IMR-90 (cell line): Measurements from ENCODE around the gene BCL2L11. TPM values are rescaled to one million over a fixed set of nuclear protein-coding genes. Genes with fewer than 3 reads are reported as not detected.

Experiments
- ATAC-seq: fragments of 200-7000 bp; cut with Tn5 transposase; 2 replicates; pipeline ENCODE4 v1.9.1; 2020; ENCODE audit warnings: low read depth, mild to moderate bottlenecking, moderate library complexity
- Bru-seq: library from RNA; stranded (reverse); fragments of 400-500 nt; gene quantifications from one replicate; lab custom pipeline; 2021; lab: Mats Ljungman, UMichigan
- BruChase-seq, 2 experiments: library from RNA; stranded (reverse); fragments of 400-500 nt; gene quantifications; one replicate each; lab custom pipeline; 2021; lab: Mats Ljungman, UMichigan
- BruUV-seq: library from RNA; stranded (reverse); fragments of 400-500 nt; replicated peaks from 2 replicates; lab custom pipeline; 2021; lab: Mats Ljungman, UMichigan
- CTCF ChIA-PET: fragments of 300-600 bp; formaldehyde crosslinking; extraction: SDS; loops from one replicate; lab custom pipeline; 2021; ENCODE audit warnings: antibody characterized with exemption; lab: Yijun Ruan, JAX
- POLR2A ChIA-PET: fragments of 300-600 bp; sonication (Branson Sonifier 250); formaldehyde crosslinking; loops from one replicate; lab custom pipeline; 2022; ENCODE audit warnings: antibody characterized with exemption; ENCODE audit not compliant: unreplicated experiment; lab: Charles Lee
- DNase-seq: peaks from one replicate; pipeline ENCODE4 v3.0.0; 2013
- H2AFZ ChIP-seq: replicated peaks from 2 replicates; pipeline ENCODE3; 2013; ENCODE audit warnings: low read length, mild to moderate bottlenecking; ENCODE audit not compliant: poor library complexity
- H2AK5ac ChIP-seq: 2 replicates; pipeline ENCODE4 v1.6.1; 2013; ENCODE audit warnings: low read depth, low read length, inconsistent platforms
- H2AK9ac ChIP-seq: replicated peaks from 2 replicates; pipeline ENCODE3; 2013; ENCODE audit warnings: mild to moderate bottlenecking, low read depth, low read length, moderate library complexity; ENCODE audit not compliant: poor library complexity
- H2BK120ac ChIP-seq: 2 replicates; pipeline ENCODE4 v1.6.1; 2013; ENCODE audit warnings: low read depth, low read length, inconsistent platforms
- H2BK15ac ChIP-seq: 3 replicates; pipeline ENCODE4 v1.6.1; 2013; ENCODE audit warnings: low read depth, low read length, inconsistent platforms
- H2BK20ac ChIP-seq: 2 replicates; pipeline ENCODE4 v1.6.1; 2013; ENCODE audit warnings: low read depth, mild to moderate bottlenecking, inconsistent platforms, low read length, moderate library complexity
- H2BK5ac ChIP-seq: 2 replicates; pipeline ENCODE4 v1.6.1; 2013; ENCODE audit warnings: mild to moderate bottlenecking, low read depth, low read length, inconsistent platforms; ENCODE audit not compliant: poor library complexity, severe bottlenecking
- H3K14ac ChIP-seq: replicated peaks from 2 replicates; pipeline ENCODE4 v1.6.1; 2013; ENCODE audit warnings: low read depth, low read length, inconsistent platforms
- H3K18ac ChIP-seq: 2 replicates; pipeline ENCODE4 v1.6.1; 2013; ENCODE audit warnings: low read depth, low read length, control low read depth
- H3K23ac ChIP-seq: 2 replicates; pipeline ENCODE4 v1.6.1; 2013; ENCODE audit warnings: low read depth, low read length, inconsistent platforms
- H3K27ac ChIP-seq: 2 replicates; pipeline ENCODE4 v1.5.1; 2013; ENCODE audit warnings: mild to moderate bottlenecking, control low read depth, low read length; ENCODE audit not compliant: insufficient read depth
- H3K27me3 ChIP-seq: 2 replicates; pipeline ENCODE4 v1.6.1; 2013; ENCODE audit warnings: low read length; ENCODE audit not compliant: control insufficient read depth, insufficient read depth
- H3K36me3 ChIP-seq: 2 replicates; pipeline ENCODE4 v1.6.1; 2013; ENCODE audit warnings: low read length, mixed read lengths; ENCODE audit not compliant: control insufficient read depth, insufficient read depth
- H3K4ac ChIP-seq: 2 replicates; pipeline ENCODE4 v1.6.1; 2013; ENCODE audit warnings: low read depth, low read length, inconsistent platforms
- H3K4me1 ChIP-seq: 2 replicates; pipeline ENCODE4 v1.6.1; 2013; ENCODE audit warnings: low read length, mixed read lengths; ENCODE audit not compliant: control insufficient read depth, insufficient read depth
- H3K4me2 ChIP-seq: 2 replicates; pipeline ENCODE4 v1.6.1; 2013; ENCODE audit warnings: low read depth, mild to moderate bottlenecking, control low read depth, low read length, moderate library complexity
- H3K4me3 ChIP-seq: 2 replicates; pipeline ENCODE4 v1.5.1; 2013; ENCODE audit warnings: low read depth, mild to moderate bottlenecking, control low read depth, low read length, moderate library complexity; ENCODE audit not compliant: insufficient read depth
- H3K56ac ChIP-seq: 2 replicates; pipeline ENCODE4 v1.6.1; 2013; ENCODE audit warnings: low read length, inconsistent platforms; ENCODE audit not compliant: insufficient read depth; ENCODE audit errors: extremely low read depth
- H3K79me1 ChIP-seq, 2 experiments: 2 replicates each; pipeline ENCODE4 v1.6.1; 2013; ENCODE audit warnings: low read length in 2 of 2, inconsistent platforms in 1 of 2, low read depth in 1 of 2
- H3K9ac ChIP-seq: 2 replicates; pipeline ENCODE4 v1.6.1; 2013; ENCODE audit warnings: low read depth, low read length, control low read depth
- H3K9me1 ChIP-seq: 2 replicates; pipeline ENCODE4 v1.6.1; 2013; ENCODE audit warnings: low read length, inconsistent platforms; ENCODE audit not compliant: insufficient read depth
- H3K9me3 ChIP-seq: 2 replicates; pipeline ENCODE4 v1.6.1; 2013; ENCODE audit warnings: low read length; ENCODE audit not compliant: control insufficient read depth, insufficient read depth
- H4K20me1 ChIP-seq: 2 replicates; pipeline ENCODE4 v1.6.1; 2013; ENCODE audit warnings: low read length, inconsistent platforms; ENCODE audit not compliant: insufficient read depth
- H4K5ac ChIP-seq: 2 replicates; pipeline ENCODE4 v1.6.1; 2013; ENCODE audit warnings: mild to moderate bottlenecking, low read depth, low read length, control low read depth
- H4K8ac ChIP-seq, 2 experiments: 2 replicates each; pipeline ENCODE4 v1.6.1; 2013; ENCODE audit warnings: low read depth in 2 of 2, low read length in 2 of 2, control low read depth in 1 of 2, inconsistent platforms in 1 of 2
- H4K91ac ChIP-seq: 2 replicates; pipeline ENCODE4 v1.6.1; 2013; ENCODE audit warnings: low read depth, low read length, inconsistent platforms; ENCODE audit not compliant: insufficient read depth
- BHLHE40 ChIP-seq: fragments of 150-350 bp; IDR thresholded peaks from 2 replicates; pipeline ENCODE4 v1.6.1; 2016; ENCODE audit warnings: mild to moderate bottlenecking, low read depth, low read length
- CTCF ChIP-seq: conservative IDR thresholded peaks from 2 replicates; pipeline ENCODE4 v1.5.1; 2012; ENCODE audit warnings: mild to moderate bottlenecking, low read depth, low read length, improper control_type of control experiment
- ELK1 ChIP-seq: fragments of 150-350 bp; IDR thresholded peaks from 2 replicates; pipeline ENCODE4 v1.6.1; 2016; ENCODE audit warnings: low read depth, mild to moderate bottlenecking, low read length, moderate library complexity, borderline replicate concordance
- MXI1 ChIP-seq: IDR thresholded peaks from 2 replicates; pipeline ENCODE4 v1.6.1; 2012; ENCODE audit warnings: low read depth, mild to moderate bottlenecking, low read length, moderate library complexity, borderline replicate concordance
- POLR2A ChIP-seq: IDR thresholded peaks from 2 replicates; pipeline ENCODE4 v1.6.1; 2012; ENCODE audit warnings: mild to moderate bottlenecking, low read depth, low read length
- WGBS, 2 experiments: methylation state at CpG; one replicate each; pipeline versions ENCODE4 v1.1.5 to v1.1.7; 2013; ENCODE audit warnings: missing lambda C conversion rate in 2 of 2; ENCODE audit not compliant: insufficient read length in 1 of 2; ENCODE audit errors: extremely low coverage in 2 of 2; 5-methylcytosine and 5-hydroxymethylcytosine counted together
- dilution Hi-C: fragments of 300-500 bp; cut with HindIII; formaldehyde crosslinking; loops from one replicate; pipeline ENCODE4 v1.14.3; 2018; ENCODE audit warnings: low sequenced_read_pairs; ENCODE audit not compliant: unreplicated experiment
- in situ Hi-C: fragments of 300-500 bp; cut with MboI; formaldehyde crosslinking; loops from 3 replicates; pipeline ENCODE4 v1.14.3; 2019; ENCODE audit warnings: low sequenced_read_pairs, inconsistent platforms, mixed read lengths
- intact Hi-C: fragments of 100-400 bp; cut with micrococcal nuclease; formaldehyde crosslinking; loops from 2 replicates; pipeline ENCODE4 v1.10.0; 2022
- long read RNA-seq: library from polyadenylated mRNA; unstranded; transcript quantifications from one replicate; pipeline ENCODE4 v2.0.0, GENCODE V29; 2021; ENCODE audit not compliant: unreplicated experiment
- polyA plus RNA-seq, 3 experiments: library from polyadenylated mRNA; depleted of rRNA; stranded (reverse); fragments of >200 nt; gene quantifications; 2 replicates each; pipeline ENCODE4 v1.2.3, GENCODE V29; 2012; ENCODE audit warnings: low replicate concordance in 1 of 3
- total RNA-seq: library from RNA; depleted of rRNA; stranded (reverse); fragments of >200 nt; gene quantifications from 2 replicates; pipeline ENCODE4 v1.2.3, GENCODE V29; 2012; rRNA removed

BCL2L11 gene
- 1.1 and 1.4 TPM in 2 replicates for total RNA-seq
- polyA plus RNA-seq (2012; rRNA removed), result 1.7 TPM in 2 replicates
- 0.78 and 1.4 TPM in 2 replicates for polyA plus RNA-seq (2012; cell fraction: cytosol; rRNA removed)
- 2.6 and 5.7 TPM in 2 replicates for polyA plus RNA-seq (2012; cell fraction: nucleus; rRNA removed; ENCODE audit: low replicate concordance)
- percentile 64 among the genes with signal in this experiment for Bru-seq, nascent RNA
- percentile 54 among the genes with signal in this experiment for BruChase-seq, experiment 1, labeled RNA remaining after a 6-hour chase
- BruChase-seq, experiment 2, labeled RNA remaining after a 2-hour chase, result percentile 64 among the genes with signal in this experiment
- long read RNA-seq, result 0 reads

- POLR2A ChIA-PET, result interaction anchor here (0.6 kb wide), 2 partner anchors 89 to 564 kb away, joined by 3 read pairs; no protein-coding TSS in a partner anchor
- intact Hi-C loops, result no loop called here
- H3K18ac ChIP-seq, result no peak within 1 kb of the TSS
These were observed at the start of gene BCL2L11 for GRCh38 chr2:111120253-111121027. BCL2L11 (plus strand) TSS chr2:111120914; CDS start chr2:111123746, 2,832 bp downstream.

More at GRCh38 chr2:111120253-111121027, at the start of gene BCL2L11:
- no peak within 1 kb of the TSS for H2BK15ac ChIP-seq
- H3K27ac ChIP-seq, result peak within 1 kb of the TSS; percentile 46
- no TSS peak for BruUV-seq
- H4K20me1 ChIP-seq, result peaks cover 18% of the 10 kb centered on the region
- dilution Hi-C loops (no loop called here), in situ Hi-C loops (no loop called here)
- no peak within 1 kb of the TSS for H3K4ac ChIP-seq
- 2% methylated on average over 44 of the region's 98 CpGs; no CpG with 5 or more reads in 1 of the 2 experiments for WGBS, 2 experiments
- peak within 1 kb of the TSS; percentile 69 for H3K9ac ChIP-seq
- peaks cover 0 to 8% of the 10 kb centered on the region in 2 experiments; a peak in 1 of 4 replicates for H3K79me1 ChIP-seq
- no peak within 1 kb of the TSS for H4K5ac ChIP-seq
- H3K4me2 ChIP-seq, result peak within 1 kb of the TSS; percentile 88
- TF ChIP-seq BHLHE40 (0 out of 2 replicates have a peak, but pooled peaks have one; percentile 16), MXI1 (peak; percentile 33; the same call in 1 of the 2 replicates), ELK1 (no peak), CTCF (peak; percentile 18; the same call in 1 of the 2 replicates), POLR2A (peak; percentile 90)
- H3K14ac ChIP-seq, result no peak within 1 kb of the TSS
- peak within 1 kb of the TSS; percentile 73 for H3K4me3 ChIP-seq
- peak; percentile 89 for DNase-seq
- H3K9me1 ChIP-seq, result no peaks in the 10 kb centered on the region
- no peak within 1 kb of the TSS for H4K8ac ChIP-seq
- H2AK5ac ChIP-seq, result no peak within 1 kb of the TSS
- peak; percentile 82 for ATAC-seq
- no peak within 1 kb of the TSS for H2BK120ac ChIP-seq
- peaks cover 8% of the 10 kb centered on the region for H3K36me3 ChIP-seq
- peaks cover 3% of the 10 kb centered on the region; the same call in 1 of the 2 replicates for H3K9me3 ChIP-seq
- H3K23ac ChIP-seq, result peak within 1 kb of the TSS; percentile 17; the same call in 1 of the 2 replicates
- peaks cover 2% of the 10 kb centered on the region for H3K4me1 ChIP-seq
- CTCF ChIA-PET, result interaction anchor here (0.7 kb wide), 1 partner anchor 581 kb away, joined by 3 read pairs; no protein-coding TSS in a partner anchor
- peak within 1 kb of the TSS; percentile 29 for H2AK9ac ChIP-seq
- no peak within 1 kb of the TSS for H3K56ac ChIP-seq
- peaks cover 14% of the 10 kb centered on the region for H3K27me3 ChIP-seq
- peak within 1 kb of the TSS; percentile 95 for H2AFZ ChIP-seq
- no peak within 1 kb of the TSS for H2BK20ac ChIP-seq
- no peak within 1 kb of the TSS for H4K91ac ChIP-seq
- no peak within 1 kb of the TSS for H2BK5ac ChIP-seq
